K562 (cell line): ENCODE results near the gene KLK5.

Experiments used
- POLR2A ChIP-seq: fragments of 450-650 bp; conservative IDR thresholded peaks from 2 replicates; pipeline ENCODE4 v1.6.1; 2016
- TF ChIP-seq, protein P1 (sequence below): fragments of 200-800 bp; sonication (Bioruptor generic); IDR thresholded peaks from 2 replicates; pipeline ENCODE4 v1.6.1; 2016; ENCODE audit warnings: missing genetic modification characterization, missing compliant biosample characterization
- TF ChIP-seq, protein P2 (sequence below): fragments of 450-650 bp; IDR thresholded peaks from 2 replicates; pipeline ENCODE4 v1.7.0; 2016; ENCODE audit warnings: borderline replicate concordance

DNA sequence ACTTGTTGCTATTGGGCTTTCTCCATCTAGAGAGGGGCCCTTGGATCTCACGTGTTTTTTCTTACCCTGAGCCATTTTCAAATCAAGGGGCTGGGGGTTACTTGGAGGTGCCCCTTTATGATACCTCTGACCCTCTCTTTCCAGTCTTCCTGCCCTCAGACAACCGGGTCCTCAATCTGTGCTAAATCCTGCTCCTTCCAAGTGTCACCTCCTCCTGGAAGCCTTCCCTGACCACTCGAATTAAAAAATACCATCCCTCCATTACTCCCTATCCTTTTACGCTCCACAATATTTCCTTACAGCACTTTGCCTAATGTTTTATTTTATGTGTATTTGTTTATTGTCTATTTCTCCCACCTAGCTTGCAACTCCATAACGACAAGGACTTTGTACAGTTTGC lies 45.2 kb upstream of the KLK5 start:
- TF ChIP-seq, protein P1, sequence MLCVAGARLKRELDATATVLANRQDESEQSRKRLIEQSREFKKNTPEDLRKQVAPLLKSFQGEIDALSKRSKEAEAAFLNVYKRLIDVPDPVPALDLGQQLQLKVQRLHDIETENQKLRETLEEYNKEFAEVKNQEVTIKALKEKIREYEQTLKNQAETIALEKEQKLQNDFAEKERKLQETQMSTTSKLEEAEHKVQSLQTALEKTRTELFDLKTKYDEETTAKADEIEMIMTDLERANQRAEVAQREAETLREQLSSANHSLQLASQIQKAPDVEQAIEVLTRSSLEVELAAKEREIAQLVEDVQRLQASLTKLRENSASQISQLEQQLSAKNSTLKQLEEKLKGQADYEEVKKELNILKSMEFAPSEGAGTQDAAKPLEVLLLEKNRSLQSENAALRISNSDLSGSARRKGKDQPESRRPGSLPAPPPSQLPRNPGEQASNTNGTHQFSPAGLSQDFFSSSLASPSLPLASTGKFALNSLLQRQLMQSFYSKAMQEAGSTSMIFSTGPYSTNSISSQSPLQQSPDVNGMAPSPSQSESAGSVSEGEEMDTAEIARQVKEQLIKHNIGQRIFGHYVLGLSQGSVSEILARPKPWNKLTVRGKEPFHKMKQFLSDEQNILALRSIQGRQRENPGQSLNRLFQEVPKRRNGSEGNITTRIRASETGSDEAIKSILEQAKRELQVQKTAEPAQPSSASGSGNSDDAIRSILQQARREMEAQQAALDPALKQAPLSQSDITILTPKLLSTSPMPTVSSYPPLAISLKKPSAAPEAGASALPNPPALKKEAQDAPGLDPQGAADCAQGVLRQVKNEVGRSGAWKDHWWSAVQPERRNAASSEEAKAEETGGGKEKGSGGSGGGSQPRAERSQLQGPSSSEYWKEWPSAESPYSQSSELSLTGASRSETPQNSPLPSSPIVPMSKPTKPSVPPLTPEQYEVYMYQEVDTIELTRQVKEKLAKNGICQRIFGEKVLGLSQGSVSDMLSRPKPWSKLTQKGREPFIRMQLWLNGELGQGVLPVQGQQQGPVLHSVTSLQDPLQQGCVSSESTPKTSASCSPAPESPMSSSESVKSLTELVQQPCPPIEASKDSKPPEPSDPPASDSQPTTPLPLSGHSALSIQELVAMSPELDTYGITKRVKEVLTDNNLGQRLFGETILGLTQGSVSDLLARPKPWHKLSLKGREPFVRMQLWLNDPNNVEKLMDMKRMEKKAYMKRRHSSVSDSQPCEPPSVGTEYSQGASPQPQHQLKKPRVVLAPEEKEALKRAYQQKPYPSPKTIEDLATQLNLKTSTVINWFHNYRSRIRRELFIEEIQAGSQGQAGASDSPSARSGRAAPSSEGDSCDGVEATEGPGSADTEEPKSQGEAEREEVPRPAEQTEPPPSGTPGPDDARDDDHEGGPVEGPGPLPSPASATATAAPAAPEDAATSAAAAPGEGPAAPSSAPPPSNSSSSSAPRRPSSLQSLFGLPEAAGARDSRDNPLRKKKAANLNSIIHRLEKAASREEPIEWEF (CRISPR knock-in tag), result no peak
- TF ChIP-seq, protein P2, sequence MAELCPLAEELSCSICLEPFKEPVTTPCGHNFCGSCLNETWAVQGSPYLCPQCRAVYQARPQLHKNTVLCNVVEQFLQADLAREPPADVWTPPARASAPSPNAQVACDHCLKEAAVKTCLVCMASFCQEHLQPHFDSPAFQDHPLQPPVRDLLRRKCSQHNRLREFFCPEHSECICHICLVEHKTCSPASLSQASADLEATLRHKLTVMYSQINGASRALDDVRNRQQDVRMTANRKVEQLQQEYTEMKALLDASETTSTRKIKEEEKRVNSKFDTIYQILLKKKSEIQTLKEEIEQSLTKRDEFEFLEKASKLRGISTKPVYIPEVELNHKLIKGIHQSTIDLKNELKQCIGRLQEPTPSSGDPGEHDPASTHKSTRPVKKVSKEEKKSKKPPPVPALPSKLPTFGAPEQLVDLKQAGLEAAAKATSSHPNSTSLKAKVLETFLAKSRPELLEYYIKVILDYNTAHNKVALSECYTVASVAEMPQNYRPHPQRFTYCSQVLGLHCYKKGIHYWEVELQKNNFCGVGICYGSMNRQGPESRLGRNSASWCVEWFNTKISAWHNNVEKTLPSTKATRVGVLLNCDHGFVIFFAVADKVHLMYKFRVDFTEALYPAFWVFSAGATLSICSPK, result no peak
- TF ChIP-seq POLR2A, result no peak
